H9 (cell line): ENCODE results near the gene KMT2C. TPM values are rescaled to one million over a fixed set of nuclear protein-coding genes. Genes with fewer than 3 reads are reported as not detected.

Source experiments
- DNase-seq: peaks from one replicate; pipeline ENCODE4 v3.0.0-alpha.2; 2017
- H2AFZ ChIP-seq: one replicate; pipeline ENCODE4 v1.6.1; 2013; ENCODE audit warnings: mild to moderate bottlenecking, low read length, control low read depth, moderate library complexity
- H2AK5ac ChIP-seq: 2 replicates; pipeline ENCODE4 v1.6.1; 2013; ENCODE audit warnings: low read length, control low read depth, mixed read lengths; ENCODE audit not compliant: insufficient read length
- H2BK120ac ChIP-seq: one replicate; pipeline ENCODE4 v1.6.1; 2013; ENCODE audit warnings: low read depth, mild to moderate bottlenecking, low read length, control low read depth, inconsistent platforms; ENCODE audit not compliant: poor library complexity, severe bottlenecking
- H2BK12ac ChIP-seq: 2 replicates; pipeline ENCODE4 v1.6.1; 2013; ENCODE audit warnings: low read length, control low read depth, mixed read lengths, low read depth; ENCODE audit not compliant: insufficient read length
- H2BK15ac ChIP-seq: 2 replicates; pipeline ENCODE4 v1.6.1; 2013; ENCODE audit warnings: low read depth, low read length, control low read depth
- H2BK20ac ChIP-seq: one replicate; pipeline ENCODE4 v1.6.1; 2013; ENCODE audit warnings: low read depth, mild to moderate bottlenecking, low read length, control low read depth, inconsistent platforms; ENCODE audit not compliant: poor library complexity, severe bottlenecking
- H2BK5ac ChIP-seq: 2 replicates; pipeline ENCODE4 v1.6.1; 2013; ENCODE audit warnings: low read length, control low read depth, mixed read lengths; ENCODE audit not compliant: insufficient read length
- H3K14ac ChIP-seq: 2 replicates; pipeline ENCODE4 v1.6.1; 2013; ENCODE audit warnings: low read length, control low read depth; ENCODE audit not compliant: insufficient read depth
- H3K18ac ChIP-seq: 2 replicates; pipeline ENCODE4 v1.6.1; 2013; ENCODE audit warnings: low read depth, mild to moderate bottlenecking, mixed read lengths, low read length, control low read depth; ENCODE audit not compliant: insufficient read length
- H3K23ac ChIP-seq: 2 replicates; pipeline ENCODE4 v1.6.1; 2013; ENCODE audit warnings: low read length, control low read depth, mixed read lengths, low read depth; ENCODE audit not compliant: insufficient read length
- H3K23me2 ChIP-seq: 2 replicates; pipeline ENCODE4 v1.6.1; 2013; ENCODE audit warnings: low read depth, mild to moderate bottlenecking, mixed read lengths, low read length, control low read depth; ENCODE audit not compliant: insufficient read length, poor library complexity, severe bottlenecking
- H3K27ac ChIP-seq: 2 replicates; pipeline ENCODE4 v1.5.1; 2013; ENCODE audit warnings: low read length, control low read depth, mixed read lengths, low read depth; ENCODE audit not compliant: insufficient read length
- H3K27me3 ChIP-seq: 2 replicates; pipeline ENCODE4 v1.6.1; 2013; ENCODE audit warnings: low read length, control low read depth, inconsistent platforms; ENCODE audit not compliant: insufficient read depth
- H3K4ac ChIP-seq: 2 replicates; pipeline ENCODE4 v1.6.1; 2013; ENCODE audit warnings: low read depth, mild to moderate bottlenecking, control low read depth, inconsistent platforms, low read length, moderate library complexity
- H3K4me1 ChIP-seq: 2 replicates; pipeline ENCODE4 v1.6.1; 2013; ENCODE audit warnings: low read length, control low read depth, inconsistent platforms; ENCODE audit not compliant: insufficient read depth
- H3K4me2 ChIP-seq: 2 replicates; pipeline ENCODE4 v1.6.1; 2013; ENCODE audit warnings: low read length, control low read depth, mixed read lengths; ENCODE audit not compliant: insufficient read length, insufficient read depth
- H3K56ac ChIP-seq: 2 replicates; pipeline ENCODE4 v1.6.1; 2013; ENCODE audit warnings: low read depth, mild to moderate bottlenecking, mixed read lengths, low read length, control low read depth; ENCODE audit not compliant: insufficient read length
- H3K79me1 ChIP-seq: 2 replicates; pipeline ENCODE4 v1.6.1; 2013; ENCODE audit warnings: low read depth, mild to moderate bottlenecking, moderate library complexity, low read length, control low read depth, inconsistent platforms; ENCODE audit not compliant: insufficient read depth, poor library complexity, severe bottlenecking
- H3K79me2 ChIP-seq: 2 replicates; pipeline ENCODE4 v1.6.1; 2013; ENCODE audit warnings: low read length, control low read depth, inconsistent platforms; ENCODE audit not compliant: insufficient read depth
- H3K9ac ChIP-seq: 2 replicates; pipeline ENCODE4 v1.6.1; 2013; ENCODE audit warnings: low read length, control low read depth, mixed read lengths; ENCODE audit not compliant: insufficient read length; ENCODE audit errors: extremely low read depth
- H3K9me3 ChIP-seq: one replicate; pipeline ENCODE4 v1.6.1; 2013; ENCODE audit warnings: low read depth, low read length, inconsistent platforms; ENCODE audit not compliant: control insufficient read depth
- H3T11ph ChIP-seq: one replicate; pipeline ENCODE4 v1.6.1; 2013; ENCODE audit warnings: mild to moderate bottlenecking, low read length, control low read depth, inconsistent platforms
- H4K20me1 ChIP-seq: one replicate; pipeline ENCODE4 v1.6.1; 2013; ENCODE audit not compliant: control insufficient read depth, insufficient read length, insufficient read depth
- H4K5ac ChIP-seq: 2 replicates; pipeline ENCODE4 v1.6.1; 2013; ENCODE audit warnings: low read depth, mild to moderate bottlenecking, mixed read lengths, low read length, control low read depth; ENCODE audit not compliant: insufficient read length
- H4K8ac ChIP-seq: replicated peaks from 2 replicates; pipeline ENCODE4 v1.6.1; 2013; ENCODE audit warnings: low read length, control low read depth, mixed read lengths, low read depth; ENCODE audit not compliant: insufficient read length
- H4K91ac ChIP-seq: 2 replicates; pipeline ENCODE4 v1.6.1; 2013; ENCODE audit warnings: low read depth, mild to moderate bottlenecking, moderate library complexity, mixed read lengths, low read length, control low read depth; ENCODE audit not compliant: insufficient read length
- H3K27ac Mint-ChIP-seq, 3 experiments: 2 replicates in 2 of 3; 3 replicates in 1 of 3; pipeline ENCODE4 v1.8.0; 2020 to 2021; ENCODE audit warnings: mixed read lengths in 3 of 3, mild to moderate bottlenecking in 1 of 3, moderate library complexity in 1 of 3
- H3K27me3 Mint-ChIP-seq: 2 replicates; pipeline ENCODE4 v1.8.0; 2021; ENCODE audit warnings: low read depth, mild to moderate bottlenecking, moderate library complexity, mixed read lengths
- H3K36me3 Mint-ChIP-seq, 3 experiments: 2 replicates in 2 of 3; 3 replicates in 1 of 3; pipeline ENCODE4 v1.8.0; 2020 to 2021; ENCODE audit warnings: low read depth in 3 of 3, mixed read lengths in 3 of 3; ENCODE audit not compliant: insufficient read depth in 1 of 3
- H3K4me1 Mint-ChIP-seq, 2 experiments: 2 replicates each; pipeline ENCODE4 v1.8.0; 2020; ENCODE audit warnings: mixed read lengths in 2 of 2
- H3K4me3 Mint-ChIP-seq, 2 experiments: 2 replicates in 1 of 2; 3 replicates in 1 of 2; pipeline ENCODE4 v1.8.0; 2020 to 2021; ENCODE audit warnings: mild to moderate bottlenecking in 2 of 2, mixed read lengths in 2 of 2, moderate library complexity in 1 of 2
- H3K9me3 Mint-ChIP-seq, 2 experiments: 2 replicates in 1 of 2; 3 replicates in 1 of 2; pipeline ENCODE4 v1.8.0; 2020; ENCODE audit warnings: mild to moderate bottlenecking in 2 of 2, mixed read lengths in 2 of 2, moderate library complexity in 1 of 2
- CTCF ChIP-seq: fragments of 200-600 bp; sonication (generic); conservative IDR thresholded peaks from 3 replicates; pipeline ENCODE4 v1.8.0; 2021; ENCODE audit warnings: antibody characterized with exemption, mild to moderate bottlenecking
- total RNA-seq: library from RNA; stranded (reverse); gene quantifications from 2 replicates; pipeline ENCODE4 v1.2.1, GENCODE V29; 2021

The KMT2C gene
- total RNA-seq, 1 experiment from 2014 or later, result 32.2 TPM

GRCh38 chr7:152313217-152313616, 122.6 kb downstream of the KMT2C start:
- H3K18ac ChIP-seq, result no peak overlapping the region
- no peak for DNase-seq
- H2BK20ac ChIP-seq, result no peak overlapping the region
- Mint-ChIP-seq H3K27me3 (no peaks in the 10 kb centered on the region), H3K9me3 (no peaks in the 10 kb centered on the region), H3K4me3 (no peak overlapping the region), H3K27ac (no peak overlapping the region), H3K4me1 (no peaks in the 10 kb centered on the region), H3K36me3 (peaks cover 4 to 14% (median 5%) of the 10 kb centered on the region in 3 experiments; a peak in 5 of 7 replicates)
- no peak overlapping the region for H3K23ac ChIP-seq
- H4K5ac ChIP-seq, result no peak overlapping the region
- H3K4me1 ChIP-seq, result no peaks in the 10 kb centered on the region
- no peak overlapping the region for H2BK12ac ChIP-seq
- H2BK5ac ChIP-seq, result no peak overlapping the region
- H3K27me3 ChIP-seq, result no peaks in the 10 kb centered on the region
- no peak overlapping the region for H2BK15ac ChIP-seq
- H4K91ac ChIP-seq, result no peak overlapping the region
- H2BK120ac ChIP-seq, result no peak overlapping the region
- H3K27ac ChIP-seq, result no peak overlapping the region
- no peak overlapping the region for H3K14ac ChIP-seq
- no peak overlapping the region for H3K56ac ChIP-seq
- H3K9me3 ChIP-seq, result no peaks in the 10 kb centered on the region
- H3K9ac ChIP-seq, result no peak overlapping the region
- no peak overlapping the region for H3K4me2 ChIP-seq
- no peaks in the 10 kb centered on the region for H3K79me2 ChIP-seq
- H3K4ac ChIP-seq, result no peak overlapping the region
- no peak overlapping the region for H3T11ph ChIP-seq
- H4K8ac ChIP-seq, result no peak overlapping the region
- no peaks in the 10 kb centered on the region for H3K23me2 ChIP-seq
- H3K79me1 ChIP-seq, result peaks cover 3% of the 10 kb centered on the region
- no peaks in the 10 kb centered on the region for H4K20me1 ChIP-seq
- no peak overlapping the region for H2AK5ac ChIP-seq
- TF ChIP-seq CTCF, result no peak
- no peak overlapping the region for H2AFZ ChIP-seq
